Mesothelial cell of epicardium (in vitro differentiated cells): ENCODE data around the gene KRT13. TPM values are rescaled to one million over a fixed set of nuclear protein-coding genes. Genes with fewer than 3 reads are reported as not detected.

ENCODE experiments used
- DNase-seq, 2 experiments: peaks; one replicate each; pipeline ENCODE4 v3.0.0; 2021; ENCODE audit warnings: low spot score in 2 of 2; ENCODE audit not compliant: unreplicated experiment in 2 of 2
- H3K27ac Mint-ChIP-seq: 2 replicates; pipeline ENCODE4 v1.8.0; 2021; ENCODE audit warnings: mixed read lengths
- H3K27me3 Mint-ChIP-seq: 2 replicates; pipeline ENCODE4 v1.8.0; 2021; ENCODE audit warnings: low read depth, mixed read lengths
- H3K36me3 Mint-ChIP-seq: 2 replicates; pipeline ENCODE4 v1.8.0; 2021; ENCODE audit warnings: mixed read lengths
- H3K4me1 Mint-ChIP-seq: 2 replicates; pipeline ENCODE4 v1.8.0; 2021; ENCODE audit warnings: mixed read lengths
- H3K4me3 Mint-ChIP-seq: 2 replicates; pipeline ENCODE4 v1.8.0; 2021; ENCODE audit warnings: mild to moderate bottlenecking, moderate library complexity, mixed read lengths
- H3K9me3 Mint-ChIP-seq: 2 replicates; pipeline ENCODE4 v1.8.0; 2021; ENCODE audit warnings: mixed read lengths
- CTCF ChIP-seq: fragments of 200-600 bp; sonication (generic); IDR thresholded peaks from one replicate; pipeline ENCODE4 v1.5.0; 2021; ENCODE audit warnings: antibody characterized with exemption; ENCODE audit not compliant: unreplicated experiment
- total RNA-seq: library from RNA; stranded (reverse); gene quantifications from 3 replicates; pipeline ENCODE4 v1.2.1, GENCODE V29; 2021

Gene KRT13
- total RNA-seq, 1 donor from 2014 or later: 5.3 TPM

GRCh38 chr17:41500131-41500911, 5.1 kb downstream of the KRT13 start:
- no peak for DNase-seq
- no peak overlapping the region for H3K4me3 Mint-ChIP-seq
- no peak overlapping the region for H3K27ac Mint-ChIP-seq
- no peaks in the 10 kb centered on the region for H3K9me3 Mint-ChIP-seq
- peaks cover 3% of the 10 kb centered on the region for H3K27me3 Mint-ChIP-seq
- H3K4me1 Mint-ChIP-seq: peaks cover 57% of the 10 kb centered on the region
- no peak for TF ChIP-seq CTCF
- no peaks in the 10 kb centered on the region for H3K36me3 Mint-ChIP-seq

GRCh38 chr17:41499714-41500113, 5.7 kb downstream of the KRT13 start:
- H3K4me1 Mint-ChIP-seq: peaks cover 55% of the 10 kb centered on the region
- no peak for DNase-seq
- no peaks in the 10 kb centered on the region for H3K36me3 Mint-ChIP-seq
- peaks cover 3% of the 10 kb centered on the region for H3K27me3 Mint-ChIP-seq
- no peak overlapping the region for H3K27ac Mint-ChIP-seq
- no peak overlapping the region for H3K4me3 Mint-ChIP-seq
- TF ChIP-seq CTCF: no peak
- no peaks in the 10 kb centered on the region for H3K9me3 Mint-ChIP-seq

- no peak overlapping the region for H3K27ac Mint-ChIP-seq
- no peaks in the 10 kb centered on the region for H3K36me3 Mint-ChIP-seq
- no peak for DNase-seq
- H3K4me3 Mint-ChIP-seq: no peak overlapping the region
- no peak for TF ChIP-seq CTCF
- peaks cover 47% of the 10 kb centered on the region for H3K4me1 Mint-ChIP-seq
- no peaks in the 10 kb centered on the region for H3K9me3 Mint-ChIP-seq
- peaks cover 3% of the 10 kb centered on the region for H3K27me3 Mint-ChIP-seq
Measured at GRCh38 chr17:41498276-41498675, 7.1 kb downstream of the KRT13 start.

GRCh38 chr17:41496803-41497484, 8.5 kb downstream of the KRT13 start:
- no peaks in the 10 kb centered on the region for H3K9me3 Mint-ChIP-seq
- peaks cover 3% of the 10 kb centered on the region for H3K27me3 Mint-ChIP-seq
- H3K4me1 Mint-ChIP-seq: peaks cover 52% of the 10 kb centered on the region
- no peak overlapping the region for H3K4me3 Mint-ChIP-seq
- TF ChIP-seq CTCF: peak; percentile 34
- DNase-seq: peak in 1 of 2 experiments; percentile 55
- H3K36me3 Mint-ChIP-seq: no peaks in the 10 kb centered on the region
- H3K27ac Mint-ChIP-seq: no peak overlapping the region

- Mint-ChIP-seq H3K9me3 (no peaks in the 10 kb centered on the region), H3K4me1 (peaks cover 34% of the 10 kb centered on the region), H3K4me3 (no peak overlapping the region), H3K27me3 (no peaks in the 10 kb centered on the region), H3K27ac (peak overlapping the region; percentile 19), H3K36me3 (no peaks in the 10 kb centered on the region)
- DNase-seq: no peak
- no peak for TF ChIP-seq CTCF
Measured at GRCh38 chr17:41494524-41494923, 10.9 kb downstream of the KRT13 start.
